AG04449 (cell line): ENCODE measurements around the gene SLC13A2.

Source experiments
- CTCF ChIA-PET: fragments of 350-600 bp; formaldehyde crosslinking; extraction: SDS; loops from one replicate; lab custom pipeline; 2021; ENCODE audit warnings: antibody characterized with exemption; lab: Yijun Ruan, JAX
- POLR2A ChIA-PET: fragments of 400-600, 350-600 bp; formaldehyde crosslinking; extraction: SDS; loops from one replicate; lab custom pipeline; 2020; ENCODE audit warnings: antibody characterized with exemption, inconsistent platforms; lab: Yijun Ruan, JAX
- DNase-seq: peaks from one replicate; pipeline ENCODE4 v3.0.0-alpha.2; 2010; ENCODE audit warnings: low read depth, low spot score
- H3K4me3 ChIP-seq: 2 replicates; pipeline ENCODE4 v1.5.1; 2011; ENCODE audit warnings: low read depth, mild to moderate bottlenecking, control low read depth, low read length
- TF ChIP-seq, protein P1 (sequence below): IDR thresholded peaks from one replicate; pipeline ENCODE4 v1.5.1; 2011; ENCODE audit warnings: mild to moderate bottlenecking, moderate library complexity, low read length, control low read depth, inconsistent platforms; ENCODE audit not compliant: insufficient read depth; ENCODE audit errors: missing control alignments

SLC13A2 gene

DNA sequence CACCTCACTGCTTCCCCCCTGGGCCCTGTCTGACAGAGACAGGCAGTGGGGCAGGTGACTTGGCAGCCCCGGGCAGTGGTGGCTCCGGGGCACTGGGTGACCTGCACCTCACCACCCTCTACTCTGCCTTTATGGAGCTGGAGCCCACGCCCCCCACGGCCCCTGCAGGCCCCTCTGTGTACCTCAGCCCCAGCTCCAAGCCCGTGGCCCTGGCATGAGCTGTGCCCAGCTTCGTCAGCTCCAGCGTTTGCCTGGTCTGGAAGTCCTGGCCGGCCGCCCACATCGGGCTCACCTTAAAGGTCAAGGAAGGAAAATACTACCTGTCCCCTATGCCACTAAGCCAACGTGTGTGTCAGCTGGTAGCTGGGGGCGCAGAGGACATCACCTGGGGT is 63.8 kb downstream of the SLC13A2 start:
- CTCF ChIA-PET: interaction anchor here (1.0 to 8.8 kb wide), 8 partner anchors 10 to 304 kb away, joined by 3 to 258 read pairs (median 4); partner anchors contain the start of gene UNC119
- POLR2A ChIA-PET: no interaction called here
- H3K4me3 ChIP-seq: no peak overlapping the region
- TF ChIP-seq, protein P1, sequence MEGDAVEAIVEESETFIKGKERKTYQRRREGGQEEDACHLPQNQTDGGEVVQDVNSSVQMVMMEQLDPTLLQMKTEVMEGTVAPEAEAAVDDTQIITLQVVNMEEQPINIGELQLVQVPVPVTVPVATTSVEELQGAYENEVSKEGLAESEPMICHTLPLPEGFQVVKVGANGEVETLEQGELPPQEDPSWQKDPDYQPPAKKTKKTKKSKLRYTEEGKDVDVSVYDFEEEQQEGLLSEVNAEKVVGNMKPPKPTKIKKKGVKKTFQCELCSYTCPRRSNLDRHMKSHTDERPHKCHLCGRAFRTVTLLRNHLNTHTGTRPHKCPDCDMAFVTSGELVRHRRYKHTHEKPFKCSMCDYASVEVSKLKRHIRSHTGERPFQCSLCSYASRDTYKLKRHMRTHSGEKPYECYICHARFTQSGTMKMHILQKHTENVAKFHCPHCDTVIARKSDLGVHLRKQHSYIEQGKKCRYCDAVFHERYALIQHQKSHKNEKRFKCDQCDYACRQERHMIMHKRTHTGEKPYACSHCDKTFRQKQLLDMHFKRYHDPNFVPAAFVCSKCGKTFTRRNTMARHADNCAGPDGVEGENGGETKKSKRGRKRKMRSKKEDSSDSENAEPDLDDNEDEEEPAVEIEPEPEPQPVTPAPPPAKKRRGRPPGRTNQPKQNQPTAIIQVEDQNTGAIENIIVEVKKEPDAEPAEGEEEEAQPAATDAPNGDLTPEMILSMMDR: no peak
- no peak for DNase-seq

DNA sequence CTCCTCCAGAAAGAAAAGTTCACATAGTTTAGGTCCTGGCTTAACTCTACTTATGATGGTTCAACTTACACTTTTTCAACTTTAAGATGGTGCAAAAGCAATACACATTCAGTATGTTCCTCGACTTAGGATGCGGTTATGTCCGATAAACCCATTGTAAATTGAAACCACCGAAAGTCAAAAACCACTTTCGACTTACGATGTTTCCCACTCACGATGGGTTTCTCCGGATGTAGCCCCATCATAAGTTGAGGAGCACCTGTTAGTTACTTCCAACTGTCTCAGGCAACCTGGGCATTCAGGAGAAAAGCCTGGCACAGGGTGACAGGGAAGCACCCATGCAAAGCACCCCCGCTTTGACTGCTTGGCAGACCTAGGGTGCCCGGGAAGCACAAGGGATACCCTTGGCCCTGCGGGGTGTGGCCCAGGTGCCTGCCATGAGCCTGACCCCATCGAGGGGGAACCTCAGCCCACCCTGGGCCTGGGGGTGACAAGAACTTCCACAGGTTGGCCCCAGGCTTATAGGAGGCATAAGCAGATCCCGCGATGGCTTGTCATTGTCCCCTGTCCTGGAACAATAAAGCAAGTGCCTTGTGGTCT is 65.0 kb downstream of the SLC13A2 start:
- no peak for DNase-seq
- H3K4me3 ChIP-seq: no peak overlapping the region
- ChIA-PET CTCF (interaction anchor here (1.3 to 8.8 kb wide), 5 partner anchors 11 to 50 kb away, joined by 3 to 258 read pairs (median 19); partner anchors contain the start of gene UNC119), POLR2A (no interaction called here)
- TF ChIP-seq, protein P1: no peak

DNA sequence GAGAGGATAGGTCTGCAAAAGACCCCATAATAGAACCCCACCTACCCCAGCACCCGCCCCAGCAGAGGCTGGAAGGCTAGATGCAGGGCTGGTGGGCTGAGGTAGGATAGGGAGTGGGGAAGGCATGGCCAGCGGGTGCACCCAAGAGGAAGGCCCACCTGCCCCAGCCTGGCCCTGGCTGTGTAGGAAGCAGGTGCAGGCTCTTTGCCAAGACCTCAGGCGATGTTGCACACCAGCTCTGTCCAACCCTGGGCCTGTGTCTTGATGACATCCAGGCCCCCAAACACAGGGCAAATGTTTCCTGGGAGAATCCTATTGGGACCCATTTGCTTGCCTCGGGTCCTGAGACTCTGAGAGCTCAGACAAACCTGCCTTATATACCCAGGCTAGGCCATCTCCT is 66.8 kb downstream of the SLC13A2 start:
- ChIA-PET POLR2A (no interaction called here), CTCF (interaction anchor here (0.7 to 8.8 kb wide), 15 partner anchors 9 to 124 kb away, joined by 3 to 258 read pairs (median 6); partner anchors contain the start of genes FOXN1 and UNC119)

DNA sequence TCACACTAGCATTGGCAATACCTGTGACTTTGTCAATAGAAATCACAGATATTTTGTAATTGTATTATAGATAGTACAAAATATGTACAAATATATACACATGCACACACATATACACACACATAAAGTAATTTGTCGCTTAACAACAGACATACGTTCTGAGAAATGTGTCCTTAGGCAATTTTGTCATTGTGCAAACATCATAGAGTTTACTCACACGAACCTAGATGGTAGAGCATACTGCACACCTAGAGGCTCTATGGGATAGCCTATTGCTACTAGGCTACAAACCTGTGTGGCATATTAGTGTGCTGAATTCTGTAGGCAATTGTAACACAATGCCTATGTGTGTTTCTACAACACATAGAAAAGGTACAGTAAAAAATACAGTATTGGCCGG is 68.0 kb downstream of the SLC13A2 start:
- H3K4me3 ChIP-seq: no peak overlapping the region
- ChIA-PET POLR2A (no interaction called here), CTCF (interaction anchor here (0.6 to 8.8 kb wide), 14 partner anchors 8 to 117 kb away, joined by 3 to 258 read pairs (median 8); partner anchors contain the start of genes FOXN1 and UNC119)
- DNase-seq: no peak
- TF ChIP-seq, protein P1: no peak

More for the DNA sequence above, 66.8 kb downstream of the SLC13A2 start:
- DNase-seq: no peak
- no peak overlapping the region for H3K4me3 ChIP-seq
- TF ChIP-seq, protein P1: no peak

DNA sequence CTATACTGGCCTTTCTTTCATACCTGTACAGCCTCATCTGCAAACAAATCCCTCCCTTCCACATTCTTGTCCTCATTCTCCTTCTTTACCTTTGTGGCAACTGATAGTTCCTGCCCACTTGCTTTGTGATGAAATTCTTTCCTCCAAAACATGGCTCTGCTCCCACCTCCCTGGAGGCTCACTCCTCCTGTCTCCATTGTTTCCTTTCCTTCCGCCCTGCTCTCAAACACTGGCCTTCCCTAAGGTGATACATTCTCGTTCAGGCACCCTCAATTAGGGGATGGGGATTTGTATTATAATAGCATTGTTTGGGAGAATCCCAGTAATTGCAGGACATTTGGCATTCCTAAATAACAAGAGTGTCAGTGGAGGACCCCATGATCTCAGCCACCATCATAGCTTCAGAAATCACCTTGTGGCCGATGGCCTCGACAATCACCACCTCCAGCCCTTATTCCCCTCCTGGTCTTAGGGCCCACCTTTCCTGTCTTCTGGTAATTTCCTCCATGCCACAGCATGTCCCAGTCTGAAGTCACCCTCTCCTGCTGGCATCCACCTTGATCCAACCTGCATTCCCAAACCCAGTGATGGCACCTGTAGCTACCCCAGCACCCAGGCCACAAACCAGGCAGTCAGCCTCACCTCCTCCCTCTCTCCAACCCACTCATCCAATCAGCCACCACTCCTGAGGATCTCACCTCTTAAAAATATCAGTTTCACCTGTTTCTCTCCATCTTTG is 71.1 kb downstream of the SLC13A2 start:
- ChIA-PET CTCF (interaction anchor here (1.2 to 8.9 kb wide), 3 partner anchors 7 to 50 kb away, joined by 3 to 107 read pairs (median 77); no protein-coding TSS in a partner anchor), POLR2A (no interaction called here)
- no peak for DNase-seq
- no peak overlapping the region for H3K4me3 ChIP-seq
- TF ChIP-seq, protein P1: no peak

DNA sequence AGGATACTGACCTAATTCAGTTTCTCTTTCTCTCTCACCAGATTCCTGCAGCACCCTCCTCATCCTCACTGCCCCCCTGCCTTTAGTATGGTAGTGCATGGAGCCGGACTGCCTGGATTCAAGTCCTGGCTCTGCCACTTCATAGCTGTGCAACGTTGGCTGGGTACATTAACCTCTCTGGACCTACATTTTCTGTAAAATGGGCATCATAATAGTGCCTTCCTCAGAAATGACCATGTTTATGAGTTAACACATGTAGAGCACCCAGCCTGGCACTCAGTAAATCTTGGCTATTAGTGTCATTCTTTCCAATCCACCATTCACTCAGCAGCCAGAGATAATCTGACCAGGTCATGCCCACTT is 71.7 kb downstream of the SLC13A2 start:
- DNase-seq: no peak
- POLR2A ChIA-PET: no interaction called here
- TF ChIP-seq, protein P1: no peak
- CTCF ChIA-PET: interaction anchor here (1.2 to 8.9 kb wide), 4 partner anchors 8 to 65 kb away, joined by 3 to 107 read pairs (median 42); no protein-coding TSS in a partner anchor
- H3K4me3 ChIP-seq: no peak overlapping the region
